ELF-1 (cell line): Measurements from ENCODE around the gene ZNF772.

Experiments used
- DNase-seq: peaks from one replicate; pipeline ENCODE4 v3.0.0-alpha.2; 2016; ENCODE audit warnings: low read depth, low spot score

The ZNF772 gene

DNA sequence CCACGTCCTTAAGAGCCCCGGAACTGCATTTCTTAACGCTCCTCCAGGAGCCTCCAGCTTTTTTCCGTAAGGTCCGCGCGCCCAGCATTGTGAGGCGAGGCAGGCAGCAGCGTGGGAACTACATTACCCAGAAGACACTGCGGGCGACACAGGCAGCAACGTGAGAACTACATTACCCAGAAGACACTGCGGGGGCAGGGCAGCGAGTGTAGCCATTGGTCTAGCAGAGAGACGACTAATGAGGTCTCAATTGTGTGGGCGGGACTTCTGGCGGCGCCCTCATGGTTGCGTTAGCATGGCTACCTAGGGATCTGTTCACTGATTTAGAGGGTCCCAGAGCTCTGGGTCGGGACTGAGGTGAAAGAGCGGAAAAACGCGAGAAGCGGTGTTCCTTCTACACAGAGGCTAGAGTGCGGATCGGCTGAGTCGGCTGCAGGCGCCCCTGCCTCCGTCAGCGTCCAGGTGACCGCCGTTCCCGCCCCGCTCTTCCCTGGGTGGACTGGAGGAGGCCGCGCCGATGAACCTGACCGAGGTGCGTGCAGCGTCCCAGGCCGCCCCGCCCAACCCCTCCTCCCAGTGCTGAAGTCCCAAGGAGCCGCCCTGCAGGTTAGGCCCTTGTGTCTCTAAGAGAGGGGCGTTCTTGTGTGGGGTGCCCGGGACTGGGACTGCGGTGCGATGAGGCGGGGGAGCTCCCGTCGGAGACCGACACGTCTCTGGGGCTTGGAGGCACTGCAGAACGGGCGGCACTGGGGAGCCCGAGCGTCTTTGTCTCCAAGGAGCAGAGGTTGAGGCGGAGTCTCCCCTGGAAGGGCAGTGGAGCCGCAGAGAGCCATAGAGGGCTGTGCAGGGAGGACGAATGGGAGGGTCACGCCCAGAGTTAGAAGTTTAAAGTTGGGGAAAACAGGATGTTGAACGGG lies 42.0 kb downstream of the ZNF772 start, which contains the start of gene ZNF749:
ZNF749 (plus strand) TSS at position 264 of the 917 bp plus-strand sequence; CDS start at position 518, 254 bp downstream.
- DNase-seq = peak; percentile 99

DNA sequence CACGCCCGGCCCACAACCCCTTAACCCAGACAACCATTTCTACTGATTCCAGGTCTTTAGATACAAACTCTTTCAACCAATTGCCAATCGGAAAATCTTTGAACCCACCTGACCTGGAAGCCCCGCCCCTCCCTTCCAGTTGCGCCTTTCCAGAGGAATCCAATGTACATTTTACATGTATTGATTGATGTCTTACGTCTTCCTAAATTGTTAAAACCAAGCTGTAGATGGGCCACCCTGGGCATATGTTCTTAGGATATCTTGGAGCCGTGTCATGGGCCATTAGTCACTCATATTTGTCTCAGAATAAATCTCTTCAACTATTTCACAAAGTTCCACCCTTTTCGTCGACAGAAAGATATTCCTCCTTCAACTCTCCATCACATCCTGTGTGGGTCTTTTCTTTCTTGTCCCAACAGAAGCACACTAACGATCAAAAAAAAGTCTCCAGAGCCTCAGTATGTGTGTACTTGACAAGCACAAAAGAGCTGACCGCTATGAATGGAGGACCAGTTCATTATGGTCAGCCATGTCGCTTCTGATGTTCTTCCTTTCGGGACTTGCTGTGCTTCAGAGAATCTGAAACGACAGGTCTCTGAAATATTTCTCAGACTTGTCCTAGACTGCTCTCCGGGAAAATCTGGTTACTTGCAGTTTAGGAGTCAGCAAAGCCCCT lies 42.8 kb downstream of the ZNF772 start:
- DNase-seq = peak; percentile 18

DNA sequence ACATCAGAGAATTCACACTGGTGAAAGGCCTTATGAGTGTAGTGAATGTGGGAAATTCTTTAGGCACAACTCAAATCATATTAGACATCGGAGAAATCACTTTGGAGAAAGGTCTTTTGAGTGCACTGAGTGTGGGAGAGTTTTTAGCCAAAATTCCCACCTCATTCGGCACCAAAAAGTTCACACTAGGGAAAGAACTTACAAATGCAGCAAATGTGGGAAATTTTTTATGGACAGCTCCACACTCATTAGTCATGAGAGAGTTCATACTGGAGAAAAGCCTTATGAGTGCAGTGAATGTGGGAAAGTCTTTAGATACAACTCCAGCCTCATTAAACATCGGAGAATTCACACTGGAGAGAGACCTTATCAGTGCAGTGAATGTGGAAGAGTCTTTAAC lies 56.3 kb downstream of the ZNF772 start:
- no peak for DNase-seq

DNA sequence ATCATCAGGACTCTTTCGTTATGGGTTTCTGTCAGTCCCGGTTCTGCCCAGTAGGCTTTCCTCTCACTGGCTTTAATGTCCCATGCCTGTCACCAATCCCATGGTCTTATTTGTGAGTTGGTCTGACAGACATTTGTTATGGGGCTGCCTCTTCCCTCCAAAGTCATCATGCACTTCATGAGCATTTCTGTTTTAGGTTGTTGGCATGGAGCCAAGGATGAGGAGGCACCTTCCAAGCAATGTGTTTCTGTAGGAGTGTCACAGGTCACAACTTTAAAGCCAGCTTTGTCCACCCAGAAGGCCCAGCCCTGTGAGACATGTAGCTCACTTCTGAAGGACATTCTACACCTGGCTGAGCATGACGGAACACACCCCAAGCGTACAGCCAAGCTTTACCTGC lies 57.9 kb downstream of the ZNF772 start:
- DNase-seq = no peak
